Smooth muscle cell (in vitro differentiated cells): ENCODE data around the gene CSF1. TPM values are rescaled to one million over a fixed set of nuclear protein-coding genes. Genes with fewer than 3 reads are reported as not detected.
A peak's percentile ranks its signal among the peaks of the same experiment; 100 is the strongest.
"Not testable (repeated sequence)": the region's sequence is repeated elsewhere in the genome, so short reads cannot be mapped to it uniquely, and the experiment has no call there.

ENCODE experiments used
- DNase-seq: peaks from one replicate; lab custom pipeline; 2025; ENCODE audit not compliant: unreplicated experiment; lab: John Stamatoyannopoulos, UW
- H2AFZ ChIP-seq: fragments of 200-600 bp; sonication (generic); 2 replicates; pipeline ENCODE4 v1.6.0; 2016; ENCODE audit warnings: antibody characterized with exemption, low read depth, mild to moderate bottlenecking
- H3F3A ChIP-seq: fragments of 200-600 bp; sonication (generic); 2 replicates; pipeline ENCODE4 v1.6.0; 2017; ENCODE audit warnings: antibody characterized with exemption, low read depth
- H3K27ac ChIP-seq: fragments of 200-600 bp; sonication (generic); 2 replicates; pipeline ENCODE4 v1.5.1; 2016; ENCODE audit warnings: low read depth, mild to moderate bottlenecking
- H3K27me3 ChIP-seq: fragments of 200-600 bp; sonication (generic); 2 replicates; pipeline ENCODE4 v1.6.1; 2016; ENCODE audit warnings: low read depth, mild to moderate bottlenecking
- H3K36me3 ChIP-seq: fragments of 200-600 bp; sonication (generic); 2 replicates; pipeline ENCODE4 v1.5.1; 2016; ENCODE audit warnings: low read depth
- H3K4me1 ChIP-seq: fragments of 200-600 bp; sonication (generic); 2 replicates; pipeline ENCODE4 v1.5.1; 2016; ENCODE audit warnings: low read depth
- H3K4me2 ChIP-seq: fragments of 200-600 bp; sonication (generic); 2 replicates; pipeline ENCODE4 v1.6.0; 2016; ENCODE audit warnings: mild to moderate bottlenecking
- H3K4me3 ChIP-seq: fragments of 200-600 bp; sonication (generic); 2 replicates; pipeline ENCODE4 v1.5.1; 2016; ENCODE audit warnings: mild to moderate bottlenecking
- H3K79me2 ChIP-seq: fragments of 200-600 bp; sonication (generic); 2 replicates; pipeline ENCODE4 v1.6.0; 2016; ENCODE audit warnings: low read depth, mild to moderate bottlenecking
- H3K9ac ChIP-seq: fragments of 200-600 bp; sonication (generic); 2 replicates; pipeline ENCODE4 v1.6.0; 2016; ENCODE audit warnings: low read depth
- H3K9me3 ChIP-seq: fragments of 200-600 bp; sonication (generic); replicated peaks from 2 replicates; pipeline ENCODE4 v1.5.1; 2016; ENCODE audit warnings: low read depth
- H4K20me1 ChIP-seq: fragments of 200-600 bp; sonication (generic); 2 replicates; pipeline ENCODE4 v1.6.0; 2016; ENCODE audit warnings: low read depth
- CTCF ChIP-seq: fragments of 200-600 bp; sonication (generic); IDR thresholded peaks from 2 replicates; pipeline ENCODE4 v1.5.1; 2017; ENCODE audit warnings: borderline replicate concordance, mild to moderate bottlenecking, antibody characterized with exemption; ENCODE audit not compliant: insufficient read depth, poor library complexity, severe bottlenecking
- WGBS: methylation state at CpG from one replicate; pipeline ENCODE4 v1.1.7; 2016; ENCODE audit warnings: low lambda C conversion rate; 5-methylcytosine and 5-hydroxymethylcytosine counted together
- polyA plus RNA-seq: library from polyadenylated mRNA; unstranded; fragments of >200 nt; fragmentation: Nextera tagmentation; extraction: Ambion mirVana; gene quantifications from 2 replicates; pipeline ENCODE4 v1.2.1, GENCODE V29; 2016
- total RNA-seq: library from RNA; depleted of rRNA; stranded (reverse); fragments of >200 nt; gene quantifications from 2 replicates; pipeline ENCODE4 v1.2.3, GENCODE V29; 2014

CSF1 gene, protein sequence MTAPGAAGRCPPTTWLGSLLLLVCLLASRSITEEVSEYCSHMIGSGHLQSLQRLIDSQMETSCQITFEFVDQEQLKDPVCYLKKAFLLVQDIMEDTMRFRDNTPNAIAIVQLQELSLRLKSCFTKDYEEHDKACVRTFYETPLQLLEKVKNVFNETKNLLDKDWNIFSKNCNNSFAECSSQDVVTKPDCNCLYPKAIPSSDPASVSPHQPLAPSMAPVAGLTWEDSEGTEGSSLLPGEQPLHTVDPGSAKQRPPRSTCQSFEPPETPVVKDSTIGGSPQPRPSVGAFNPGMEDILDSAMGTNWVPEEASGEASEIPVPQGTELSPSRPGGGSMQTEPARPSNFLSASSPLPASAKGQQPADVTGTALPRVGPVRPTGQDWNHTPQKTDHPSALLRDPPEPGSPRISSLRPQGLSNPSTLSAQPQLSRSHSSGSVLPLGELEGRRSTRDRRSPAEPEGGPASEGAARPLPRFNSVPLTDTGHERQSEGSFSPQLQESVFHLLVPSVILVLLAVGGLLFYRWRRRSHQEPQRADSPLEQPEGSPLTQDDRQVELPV
- total RNA-seq (30.9 and 43.4 TPM in 2 replicates), polyA plus RNA-seq (17.1 and 22.4 TPM in 2 replicates)

DNA sequence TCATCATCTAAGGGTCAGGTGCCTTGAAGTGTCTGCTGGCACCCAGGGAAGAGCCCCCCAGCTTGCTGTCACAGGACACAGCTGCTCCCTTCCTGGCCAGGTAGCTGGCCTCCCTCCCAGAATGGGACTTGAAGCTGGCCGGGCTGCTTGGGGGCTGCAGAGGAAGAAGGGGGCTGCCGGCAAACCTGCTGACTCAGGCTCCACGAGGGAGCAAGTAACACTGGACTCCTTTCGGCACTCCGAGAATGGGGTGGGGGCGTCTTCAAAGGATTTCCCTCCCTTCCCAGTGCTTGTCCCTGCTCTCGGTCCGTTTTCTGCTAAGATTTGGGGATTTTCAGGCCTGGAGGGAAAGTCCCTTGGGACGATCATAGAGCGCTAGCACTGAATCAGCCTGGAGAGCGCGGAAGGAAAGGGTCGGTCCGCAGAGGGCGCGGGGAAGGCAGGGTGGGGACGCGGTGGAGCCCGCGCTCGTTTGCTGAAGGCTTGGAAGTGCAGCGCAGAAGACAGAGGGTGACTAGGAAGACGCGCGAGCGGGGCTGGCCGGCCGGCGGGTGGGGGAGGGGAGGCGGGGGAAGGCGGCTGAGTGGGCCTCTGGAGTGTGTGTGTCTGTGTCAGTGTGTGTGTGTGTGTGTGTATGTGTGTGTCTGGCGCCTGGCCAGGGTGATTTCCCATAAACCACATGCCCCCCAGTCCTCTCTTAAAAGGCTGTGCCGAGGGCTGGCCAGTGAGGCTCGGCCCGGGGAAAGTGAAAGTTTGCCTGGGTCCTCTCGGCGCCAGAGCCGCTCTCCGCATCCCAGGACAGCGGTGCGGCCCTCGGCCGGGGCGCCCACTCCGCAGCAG, at the start of gene CSF1:
CSF1 (plus strand) TSS at position 727 of the 840 bp plus-strand sequence. CDS start 175 bp downstream, outside the sequence.
- Histone ChIP-seq H3K27me3 (no peaks in the 10 kb centered on the region), H3K9ac (peak within 1 kb of the TSS; percentile 76), H3K27ac (no peak within 1 kb of the TSS), H3F3A (no peaks in the 10 kb centered on the region), H3K4me1 (peaks cover 5% of the 10 kb centered on the region), H3K4me2 (peak within 1 kb of the TSS; percentile 92), H3K9me3 (no peaks in the 10 kb centered on the region), H3K79me2 (peaks cover 38% of the 10 kb centered on the region), H2AFZ (peak within 1 kb of the TSS; percentile 31), H3K4me3 (peak within 1 kb of the TSS; percentile 76), H4K20me1 (peaks cover 36% of the 10 kb centered on the region), H3K36me3 (no peaks in the 10 kb centered on the region)
- WGBS, result 2% methylated on average over 44 of the region's 45 CpGs
- DNase-seq, result peak; percentile 73
- TF ChIP-seq CTCF, result no peak

GRCh38 chr1:109861616-109862015, 49.0 kb upstream of the CSF1 start:
- H3K36me3 ChIP-seq, H3K9ac ChIP-seq, H2AFZ ChIP-seq, H3K79me2 ChIP-seq, H3K27me3 ChIP-seq, H3K4me2 ChIP-seq, H3K4me3 ChIP-seq, H4K20me1 ChIP-seq, DNase-seq, H3K9me3 ChIP-seq, H3K27ac ChIP-seq, H3F3A ChIP-seq: not testable (repeated sequence)
- WGBS, result 100% methylated on average over 2 of the region's 2 CpGs
- H3K4me1 ChIP-seq, result peaks cover 20% of the 10 kb centered on the region

- H3K4me1 ChIP-seq, result peaks cover 15% of the 10 kb centered on the region
- no peaks in the 10 kb centered on the region for H3K79me2 ChIP-seq
- no peaks in the 10 kb centered on the region for H3K9me3 ChIP-seq
- H3F3A ChIP-seq, result no peaks in the 10 kb centered on the region
- H3K27ac ChIP-seq, result no peak overlapping the region
- H2AFZ ChIP-seq, result peak overlapping the region; percentile 59
- no peaks in the 10 kb centered on the region for H4K20me1 ChIP-seq
- no peak for DNase-seq
- no peak for TF ChIP-seq CTCF
- H3K4me3 ChIP-seq, result no peak overlapping the region
- peak overlapping the region; percentile 24 for H3K4me2 ChIP-seq
- no peak overlapping the region for H3K9ac ChIP-seq
- no peaks in the 10 kb centered on the region for H3K36me3 ChIP-seq
- H3K27me3 ChIP-seq, result no peaks in the 10 kb centered on the region
These were observed 47.0 kb upstream of the CSF1 start for GRCh38 chr1:109863667-109864046.
